K562 (cell line): ENCODE results near the gene HRH3. TPM values are rescaled to one million over a fixed set of nuclear protein-coding genes. Genes with fewer than 3 reads are reported as not detected.

Source experiments
- ATAC-seq: fragments of 200-7000 bp; cut with Tn5 transposase; 3 replicates; pipeline ENCODE4 v1.9.1; 2020; ENCODE audit warnings: moderate library complexity
- BruUV-seq: library from RNA; stranded (reverse); fragments of 400-500 nt; replicated peaks from 2 replicates; lab custom pipeline; 2021; lab: Mats Ljungman, UMichigan
- CTCF ChIA-PET: fragments of 300-600 bp; formaldehyde crosslinking; extraction: SDS; loops from one replicate; lab custom pipeline; 2021; ENCODE audit warnings: low intra/inter-chr PET ratio; lab: Yijun Ruan, JAX
- POLR2A ChIA-PET: fragments of 300-600, 350-650 bp; sonication (Branson Sonifier 250); formaldehyde crosslinking; extraction: SDS; loops from one replicate; lab custom pipeline; 2021; ENCODE audit warnings: antibody characterized with exemption, inconsistent platforms; lab: Yijun Ruan, JAX
- DNase-seq, 4 experiments: peaks; one replicate each; pipeline versions ENCODE4 v3.0.0 to v3.0.0-alpha.2; 2011 to 2018; ENCODE audit warnings: low spot score in 3 of 4, mixed read lengths in 3 of 4; ENCODE audit errors: extremely low read depth in 1 of 4
- FAIRE-seq: peaks from 2 replicates; lab custom pipeline; 2011; peaks lifted over from hg19 to GRCh38; lab: Jason Lieb, UNC
- H2AFZ ChIP-seq: 2 replicates; pipeline ENCODE4 v1.6.0; 2011; ENCODE audit warnings: low read depth, low read length, control low read depth, inconsistent platforms
- H3K27ac ChIP-seq: fragments of 200-600 bp; 3 replicates; pipeline ENCODE4 v1.8.0; 2011; ENCODE audit warnings: low read depth, mild to moderate bottlenecking, control low read depth, inconsistent platforms, low read length, moderate library complexity, mixed read lengths; ENCODE audit errors: extremely low read depth
- H3K27me3 ChIP-seq, 2 experiments: fragments of 300-600 bp in 1 of 2; 2 replicates in 1 of 2; 3 replicates in 1 of 2; pipeline versions ENCODE4 v1.6.0 to v1.8.0; 2011; ENCODE audit warnings: inconsistent platforms in 2 of 2, low read length in 2 of 2, mild to moderate bottlenecking in 1 of 2, mixed read lengths in 1 of 2, moderate library complexity in 1 of 2; ENCODE audit not compliant: control insufficient read depth in 2 of 2, insufficient read depth in 2 of 2
- H3K36me3 ChIP-seq: fragments of 300-600 bp; 3 replicates; pipeline ENCODE4 v1.8.0; 2011; ENCODE audit warnings: mild to moderate bottlenecking, low read length, inconsistent platforms; ENCODE audit not compliant: control insufficient read depth, insufficient read depth
- H3K4me1 ChIP-seq, 2 experiments: fragments of 200-600 bp in 1 of 2; replicated peaks in 1 of 2; 2 replicates in 1 of 2; 3 replicates in 1 of 2; pipeline versions ENCODE4 v1.5.1 to v1.8.0; 2011; ENCODE audit warnings: inconsistent platforms in 2 of 2, low read length in 2 of 2, mild to moderate bottlenecking in 1 of 2, mixed read lengths in 1 of 2, moderate library complexity in 1 of 2; ENCODE audit not compliant: control insufficient read depth in 2 of 2, insufficient read depth in 2 of 2
- H3K4me2 ChIP-seq: 2 replicates; pipeline ENCODE4 v1.6.1; 2011; ENCODE audit warnings: low read length, control low read depth, inconsistent platforms, mixed read lengths; ENCODE audit not compliant: insufficient read depth
- H3K4me3 ChIP-seq: fragments of 200-600 bp; sonication (generic), shearing (Covaris generic); 2 replicates; pipeline ENCODE4 v1.5.1; 2016; ENCODE audit warnings: control low read depth, inconsistent platforms
- H3K79me2 ChIP-seq: fragments of 200-600 bp; 3 replicates; pipeline ENCODE4 v1.8.0; 2011; ENCODE audit warnings: low read length, inconsistent platforms; ENCODE audit not compliant: control insufficient read depth, insufficient read depth
- H3K9ac ChIP-seq, 2 experiments: 2 replicates each; pipeline versions ENCODE4 v1.6.0 to v1.6.1; 2011; ENCODE audit warnings: low read depth in 2 of 2, low read length in 2 of 2, control low read depth in 1 of 2, inconsistent platforms in 1 of 2, mild to moderate bottlenecking in 1 of 2, mixed read lengths in 1 of 2; ENCODE audit not compliant: insufficient read depth in 1 of 2
- H3K9me1 ChIP-seq: one replicate; pipeline ENCODE4 v1.6.0; 2011; ENCODE audit warnings: inconsistent platforms, mild to moderate bottlenecking, low read length, moderate library complexity; ENCODE audit not compliant: control insufficient read depth, insufficient read depth
- H3K9me3 ChIP-seq: replicated peaks from 2 replicates; pipeline ENCODE4 v1.5.1; 2011; ENCODE audit warnings: low read depth, low read length, inconsistent platforms; ENCODE audit not compliant: control insufficient read depth, insufficient read depth
- H4K20me1 ChIP-seq: replicated peaks from 2 replicates; pipeline ENCODE4 v1.6.1; 2011; ENCODE audit warnings: low read length, inconsistent platforms, mixed read lengths; ENCODE audit not compliant: control insufficient read depth, insufficient read depth
- CBFA2T3 ChIP-seq: fragments of 450-650 bp; IDR thresholded peaks from 2 replicates; pipeline ENCODE4 v1.6.1; 2017
- CBX3 ChIP-seq, 2 experiments: IDR thresholded peaks; 1 replicate in 1 of 2; 2 replicates in 1 of 2; pipeline ENCODE4 v1.6.1; 2012; ENCODE audit warnings: inconsistent platforms in 2 of 2, low read length in 2 of 2, borderline replicate concordance in 1 of 2, control low read depth in 1 of 2
- FOXA3 ChIP-seq, 2 experiments: fragments of 450-650 bp in 1 of 2; sonication (generic) in 1 of 2; formaldehyde crosslinking; IDR thresholded peaks in 1 of 2; conservative IDR thresholded peaks in 1 of 2; 2 replicates each; pipeline versions ENCODE4 v1.4.0 to v1.8.0; 2020 to 2022; ENCODE audit warnings: mild to moderate bottlenecking in 2 of 2, missing genetic modification reagents in 1 of 2
- FOXK2 ChIP-seq, 2 experiments: fragments of 450-650 bp; IDR thresholded peaks in 1 of 2; conservative IDR thresholded peaks in 1 of 2; 2 replicates each; pipeline ENCODE4 v1.6.1; 2016; ENCODE audit warnings: low read depth in 2 of 2, mild to moderate bottlenecking in 1 of 2
- NFYB ChIP-seq: IDR thresholded peaks from 2 replicates; pipeline ENCODE4 v1.6.1; 2011; ENCODE audit warnings: mild to moderate bottlenecking, moderate library complexity; ENCODE audit not compliant: insufficient read length; ENCODE audit errors: extremely low read depth
- OTX1 ChIP-seq: fragments of 450-650 bp; formaldehyde crosslinking; IDR thresholded peaks from 2 replicates; pipeline ENCODE4 v1.4.0; 2022; ENCODE audit warnings: mild to moderate bottlenecking
- POLR2G ChIP-seq: fragments of 200-400 bp; formaldehyde crosslinking; IDR thresholded peaks from 2 replicates; pipeline ENCODE4 v1.6.1; 2017; ENCODE audit warnings: low read depth, mild to moderate bottlenecking, antibody characterized with exemption, low read length, moderate library complexity
- RBFOX2 ChIP-seq: fragments of 200-400 bp; formaldehyde crosslinking; IDR thresholded peaks from 2 replicates; pipeline ENCODE4 v1.6.1; 2017; ENCODE audit warnings: low read depth, mild to moderate bottlenecking, low read length, moderate library complexity
- SP2 ChIP-seq: IDR thresholded peaks from 2 replicates; pipeline ENCODE4 v1.6.1; 2011; ENCODE audit warnings: mild to moderate bottlenecking, low read depth, low read length, moderate library complexity; ENCODE audit not compliant: poor library complexity, severe bottlenecking; ENCODE audit errors: extremely low read depth
- ZFX ChIP-seq: sonication (generic); formaldehyde crosslinking; IDR thresholded peaks from 2 replicates; pipeline ENCODE4 v1.8.0; 2022; ENCODE audit warnings: mild to moderate bottlenecking, missing genetic modification reagents, moderate library complexity
- ZNF766 ChIP-seq: fragments of 200-800 bp; sonication (Bioruptor generic); conservative IDR thresholded peaks from 2 replicates; pipeline ENCODE4 v1.6.1; 2016; ENCODE audit warnings: missing genetic modification characterization, missing compliant biosample characterization
- WGBS: fragments of 100-300 bp; shearing (Covaris generic); methylation state at CpG from one replicate; pipeline ENCODE4 v1.1.6; 2016; ENCODE audit warnings: low coverage, mixed read lengths; ENCODE audit not compliant: insufficient coverage; ENCODE audit errors: missing lambda C conversion rate; 5-methylcytosine and 5-hydroxymethylcytosine counted together
- in situ Hi-C: fragments of 300-500 bp; cut with MboI; formaldehyde crosslinking; loops from 4 replicates; pipeline ENCODE4 v1.15.0; 2018; ENCODE audit warnings: inconsistent platforms, mixed read lengths
- intact Hi-C: fragments of 100-400 bp; cut with micrococcal nuclease; formaldehyde crosslinking; loops from 2 replicates; pipeline ENCODE4 v1.14.2; 2022
- polyA plus RNA-seq, 8 experiments: library from polyadenylated mRNA; depleted of rRNA in 4 of 8; stranded (reverse) in 5 of 8; unstranded in 3 of 8; fragments of >200 nt; fragmentation: Nextera tagmentation in 2 of 8; fragmentation: Illumina TruSeq in 1 of 8; extraction: Ambion mirVana in 2 of 8; extraction: Trizol in 1 of 8; gene quantifications; 2 replicates each; pipeline versions ENCODE4 v1.2.1 to v1.2.3, GENCODE V29; 2011 to 2014; ENCODE audit warnings: inconsistent platforms in 1 of 8, missing spikeins in 1 of 8
- total RNA-seq, 7 experiments: library from RNA; depleted of rRNA in 6 of 7; stranded (reverse); fragments of >200 nt in 6 of 7; fragmentation: Illumina TruSeq in 2 of 7; extraction: Trizol in 2 of 7; gene quantifications; 2 replicates each; pipeline versions ENCODE4 v1.2.1 to v1.2.3, GENCODE V29; 2011 to 2021; ENCODE audit warnings: low replicate concordance in 1 of 7
- TF ChIP-seq, protein P1 (sequence below): fragments of 450-650 bp; formaldehyde crosslinking; IDR thresholded peaks from 2 replicates; pipeline ENCODE4 v1.4.0; 2022; ENCODE audit warnings: missing genetic modification characterization
- TF ChIP-seq, protein P2 (sequence below), 2 experiments: fragments of 450-650 bp in 1 of 2; sonication (generic) in 1 of 2; formaldehyde crosslinking; conservative IDR thresholded peaks; 2 replicates each; pipeline versions ENCODE4 v1.4.0 to v1.8.1; 2020 to 2022; ENCODE audit warnings: mild to moderate bottlenecking in 1 of 2, missing genetic modification reagents in 1 of 2

HRH3 gene
- total and polyA plus RNA-seq, 9 of the 15 experiments (the other 6 are each of a cell fraction or from before 2014, with no cell fraction given), result not detected

DNA sequence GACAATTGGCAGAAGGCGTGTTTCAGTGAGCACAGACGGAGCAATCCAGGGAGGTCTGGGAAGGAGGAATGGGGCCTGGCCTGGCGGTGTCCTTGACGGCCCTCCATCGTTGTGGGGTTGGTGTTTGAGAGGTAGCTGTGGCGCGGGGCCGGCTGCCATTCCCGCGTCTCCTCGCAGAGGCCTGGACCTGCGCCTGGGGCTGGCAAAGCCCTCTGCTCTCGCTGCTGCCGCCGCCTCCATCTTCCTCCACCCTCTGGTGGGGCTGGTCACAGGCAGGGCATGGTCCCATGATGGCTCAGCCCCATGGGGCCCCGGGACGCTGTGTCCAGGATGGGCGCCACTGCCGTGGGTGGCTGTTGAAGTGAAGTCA is 25.8 kb upstream of the HRH3 start:
- Histone ChIP-seq H3K27me3 (no peaks in the 10 kb centered on the region), H3K9ac (no peak overlapping the region), H3K4me1 (peaks cover 0 to 37% of the 10 kb centered on the region in 2 experiments; a peak in 2 of 5 replicates), H3K4me3 (no peak overlapping the region), H2AFZ (no peak overlapping the region), H3K9me3 (no peaks in the 10 kb centered on the region), H4K20me1 (peaks cover 62% of the 10 kb centered on the region), H3K36me3 (peaks cover 11% of the 10 kb centered on the region; the same call in 2 of the 3 replicates), H3K9me1 (peaks cover 6% of the 10 kb centered on the region), H3K79me2 (peaks cover 37% of the 10 kb centered on the region), H3K4me2 (no peak overlapping the region), H3K27ac (no peak overlapping the region)
- no peak for FAIRE-seq
- no TSS peak for BruUV-seq
- in situ Hi-C loops (no loop called here), intact Hi-C loops (no loop called here)
- POLR2A ChIA-PET, result interaction anchor here (0.6 to 1.6 kb wide), 5 partner anchors 11 to 234 kb away, joined by 3 to 5 read pairs (median 4); no protein-coding TSS in a partner anchor
- TF ChIP-seq RBFOX2 (peak; percentile 38), OTX1 (CRISPR knock-in tag) (no peak), POLR2G (peak; percentile 38; the same call in 1 of the 2 replicates)
- DNase-seq, result no peak
- no peak for ATAC-seq
- CTCF ChIA-PET, result no interaction called here
- WGBS, result 85% methylated on average over 13 of the region's 19 CpGs

DNA sequence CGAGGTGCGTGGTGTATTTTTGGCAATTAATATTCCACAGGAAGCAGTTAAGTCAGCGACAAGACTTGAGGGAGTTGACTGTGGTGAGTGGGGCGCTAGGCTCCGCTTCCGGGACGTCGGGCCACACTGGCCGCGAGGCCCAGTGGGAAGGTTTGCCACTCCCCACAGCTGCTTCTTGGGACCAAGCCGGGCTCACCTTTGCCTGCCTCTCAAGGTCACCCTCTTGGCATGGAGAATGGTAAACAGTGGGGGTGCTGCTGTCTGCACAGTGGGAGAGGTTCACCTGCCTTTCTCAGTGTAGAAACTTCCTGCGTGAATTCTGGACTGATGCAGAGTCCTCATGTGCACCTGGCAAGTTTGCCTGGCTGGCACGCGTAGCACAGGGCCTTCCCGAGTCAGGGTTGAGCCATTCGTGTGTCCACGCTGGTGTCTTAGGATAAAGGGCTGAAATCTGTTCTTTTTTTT is 24.6 kb upstream of the HRH3 start:
- ChIA-PET CTCF (no interaction called here), POLR2A (interaction anchor here (0.5 to 1.4 kb wide), 3 partner anchors 16 to 73 kb away, joined by 3 to 5 read pairs (median 5); no protein-coding TSS in a partner anchor)
- no peak overlapping the region for H3K27ac ChIP-seq
- H3K4me1 ChIP-seq, result peaks cover 2 to 37% of the 10 kb centered on the region in 2 experiments; a peak in 3 of 5 replicates
- H4K20me1 ChIP-seq, result peaks cover 62% of the 10 kb centered on the region
- 0 out of 4 replicates have a peak overlapping the region, but pooled peaks of 1 of the 2 experiments have one; percentile 21 for H3K9ac ChIP-seq
- peaks cover 42% of the 10 kb centered on the region for H3K79me2 ChIP-seq
- ATAC-seq, result no peak
- intact Hi-C loops (no loop called here), in situ Hi-C loops (no loop called here)
- no peak for FAIRE-seq
- no peaks in the 10 kb centered on the region for H3K9me3 ChIP-seq
- H3K27me3 ChIP-seq, result no peaks in the 10 kb centered on the region
- no peak overlapping the region for H3K4me2 ChIP-seq
- peaks cover 18% of the 10 kb centered on the region; the same call in 2 of the 3 replicates for H3K36me3 ChIP-seq
- no peak for DNase-seq
- no peaks in the 10 kb centered on the region for H3K9me1 ChIP-seq
- no peak overlapping the region for H2AFZ ChIP-seq
- TF ChIP-seq, protein P1, sequence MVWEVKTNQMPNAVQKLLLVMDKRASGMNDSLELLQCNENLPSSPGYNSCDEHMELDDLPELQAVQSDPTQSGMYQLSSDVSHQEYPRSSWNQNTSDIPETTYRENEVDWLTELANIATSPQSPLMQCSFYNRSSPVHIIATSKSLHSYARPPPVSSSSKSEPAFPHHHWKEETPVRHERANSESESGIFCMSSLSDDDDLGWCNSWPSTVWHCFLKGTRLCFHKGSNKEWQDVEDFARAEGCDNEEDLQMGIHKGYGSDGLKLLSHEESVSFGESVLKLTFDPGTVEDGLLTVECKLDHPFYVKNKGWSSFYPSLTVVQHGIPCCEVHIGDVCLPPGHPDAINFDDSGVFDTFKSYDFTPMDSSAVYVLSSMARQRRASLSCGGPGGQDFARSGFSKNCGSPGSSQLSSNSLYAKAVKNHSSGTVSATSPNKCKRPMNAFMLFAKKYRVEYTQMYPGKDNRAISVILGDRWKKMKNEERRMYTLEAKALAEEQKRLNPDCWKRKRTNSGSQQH (CRISPR knock-in tag), result no peak
- no peak for TF ChIP-seq FOXK2 (conservative IDR thresholded peaks at IDR 0.05 in 1 of 2, IDR thresholded peaks at IDR 0.05 in 1 of 2; ENCODE audit: low read depth in 2 of 2)
- TF ChIP-seq ZFX (CRISPR knock-in tag), result no peak
- TF ChIP-seq CBFA2T3, result no peak
- TF ChIP-seq NFYB, result no peak
- no peak for TF ChIP-seq SP2
- no peak for TF ChIP-seq RBFOX2
- TF ChIP-seq ZNF766, result no peak
- TF ChIP-seq FOXA3 (CRISPR knock-in tag; conservative IDR thresholded peaks at IDR 0.05 in 1 of 2, IDR thresholded peaks at IDR 0.05 in 1 of 2), result no peak
- TF ChIP-seq CBX3 (IDR thresholded peaks at IDR 0.05; ENCODE audit: borderline replicate concordance in 1 of 2, low read length in 2 of 2), result no peak
- TF ChIP-seq, protein P2, sequence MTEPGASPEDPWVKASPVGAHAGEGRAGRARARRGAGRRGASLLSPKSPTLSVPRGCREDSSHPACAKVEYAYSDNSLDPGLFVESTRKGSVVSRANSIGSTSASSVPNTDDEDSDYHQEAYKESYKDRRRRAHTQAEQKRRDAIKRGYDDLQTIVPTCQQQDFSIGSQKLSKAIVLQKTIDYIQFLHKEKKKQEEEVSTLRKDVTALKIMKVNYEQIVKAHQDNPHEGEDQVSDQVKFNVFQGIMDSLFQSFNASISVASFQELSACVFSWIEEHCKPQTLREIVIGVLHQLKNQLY (CRISPR knock-in tag; conservative IDR thresholded peaks at IDR 0.05), result no peak
- no TSS peak for BruUV-seq
- H3K4me3 ChIP-seq, result no peak overlapping the region
- 83% methylated on average over 17 of the region's 17 CpGs for WGBS
